ENCODE measurements around the gene SLIT1.

Gene SLIT1

GRCh38 chr10:97175586-97175985 is 10.2 kb downstream of the SLIT1 start:
- TF ChIP-seq, protein P1, sequence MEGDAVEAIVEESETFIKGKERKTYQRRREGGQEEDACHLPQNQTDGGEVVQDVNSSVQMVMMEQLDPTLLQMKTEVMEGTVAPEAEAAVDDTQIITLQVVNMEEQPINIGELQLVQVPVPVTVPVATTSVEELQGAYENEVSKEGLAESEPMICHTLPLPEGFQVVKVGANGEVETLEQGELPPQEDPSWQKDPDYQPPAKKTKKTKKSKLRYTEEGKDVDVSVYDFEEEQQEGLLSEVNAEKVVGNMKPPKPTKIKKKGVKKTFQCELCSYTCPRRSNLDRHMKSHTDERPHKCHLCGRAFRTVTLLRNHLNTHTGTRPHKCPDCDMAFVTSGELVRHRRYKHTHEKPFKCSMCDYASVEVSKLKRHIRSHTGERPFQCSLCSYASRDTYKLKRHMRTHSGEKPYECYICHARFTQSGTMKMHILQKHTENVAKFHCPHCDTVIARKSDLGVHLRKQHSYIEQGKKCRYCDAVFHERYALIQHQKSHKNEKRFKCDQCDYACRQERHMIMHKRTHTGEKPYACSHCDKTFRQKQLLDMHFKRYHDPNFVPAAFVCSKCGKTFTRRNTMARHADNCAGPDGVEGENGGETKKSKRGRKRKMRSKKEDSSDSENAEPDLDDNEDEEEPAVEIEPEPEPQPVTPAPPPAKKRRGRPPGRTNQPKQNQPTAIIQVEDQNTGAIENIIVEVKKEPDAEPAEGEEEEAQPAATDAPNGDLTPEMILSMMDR (IDR thresholded peaks at IDR 0.05; ENCODE audit: insufficient read depth, low read depth, low read length, missing control alignments): no peak
- DNase-seq (ENCODE audit: low read depth): no peak
- no peak overlapping the region for H3K4me3 ChIP-seq (ENCODE audit: low read depth, low read length)

- TF ChIP-seq, protein P1 (IDR thresholded peaks at IDR 0.05; ENCODE audit: insufficient read depth, low read depth, low read length, missing control alignments): no peak
- H3K4me3 ChIP-seq (ENCODE audit: low read depth, low read length): no peak overlapping the region
- no peak for DNase-seq (ENCODE audit: low read depth)
These were observed 10.8 kb downstream of the SLIT1 start for GRCh38 chr10:97174941-97175340.

- TF ChIP-seq, protein P1 (IDR thresholded peaks at IDR 0.05; ENCODE audit: insufficient read depth, low read depth, low read length, missing control alignments): no peak
- no peak overlapping the region for H3K4me3 ChIP-seq (ENCODE audit: low read depth, low read length)
- DNase-seq (ENCODE audit: low read depth): no peak
These were observed 11.4 kb downstream of the SLIT1 start for GRCh38 chr10:97174276-97174775.

DNA sequence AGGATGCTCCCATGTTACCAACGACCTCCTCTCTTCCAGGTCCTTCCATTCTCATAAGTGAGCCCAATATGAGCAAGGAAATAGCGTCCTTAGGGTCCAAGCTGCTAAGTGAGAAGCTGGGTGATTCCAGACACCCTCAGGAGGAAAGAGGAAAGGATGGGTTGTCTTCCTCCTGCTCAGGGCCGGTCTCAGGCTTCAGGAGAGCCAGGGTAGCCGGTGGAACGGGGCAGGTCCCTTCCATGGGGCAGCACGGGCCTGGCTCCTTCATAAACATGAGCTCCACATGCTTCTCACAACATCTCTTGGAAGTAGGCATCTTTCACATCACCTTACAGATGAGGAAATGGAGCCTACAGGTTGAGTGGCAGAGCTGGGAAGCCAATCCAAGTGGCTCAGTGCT is 12.7 kb downstream of the SLIT1 start:
- TF ChIP-seq, protein P1 (IDR thresholded peaks at IDR 0.05; ENCODE audit: insufficient read depth, low read depth, low read length, missing control alignments): no peak
- no peak for DNase-seq (ENCODE audit: low read depth)
- H3K4me3 ChIP-seq (ENCODE audit: low read depth, low read length): no peak overlapping the region

DNA sequence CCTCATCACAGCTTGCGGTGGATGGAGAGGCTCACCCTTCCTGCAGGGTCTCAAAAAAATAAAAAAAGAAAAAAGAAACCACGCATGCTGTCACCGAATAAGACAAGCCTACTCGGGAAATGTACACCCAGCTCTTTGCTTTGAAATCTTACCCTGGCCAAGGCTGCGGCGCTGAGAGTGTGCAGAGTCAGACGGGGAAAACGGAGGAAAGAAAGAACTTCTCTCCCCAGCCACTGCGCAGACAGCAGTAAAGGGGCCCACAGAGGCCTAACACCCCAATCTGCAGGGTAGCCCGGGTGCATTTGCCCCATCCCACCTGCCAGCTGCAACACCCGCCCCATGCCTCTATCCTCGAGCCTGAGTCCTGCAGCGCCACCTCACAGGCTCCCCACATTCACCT is 14.8 kb downstream of the SLIT1 start:
- H3K4me3 ChIP-seq (ENCODE audit: low read depth, low read length): no peak overlapping the region
- DNase-seq (ENCODE audit: low read depth): no peak
- TF ChIP-seq, protein P1 (IDR thresholded peaks at IDR 0.05; ENCODE audit: insufficient read depth, low read depth, low read length, missing control alignments): no peak

GRCh38 chr10:97169911-97170693 is 15.7 kb downstream of the SLIT1 start:
- H3K4me3 ChIP-seq (ENCODE audit: low read depth, low read length): no peak overlapping the region
- no peak for DNase-seq (ENCODE audit: low read depth)
- TF ChIP-seq, protein P1 (IDR thresholded peaks at IDR 0.05; ENCODE audit: insufficient read depth, low read depth, low read length, missing control alignments): no peak

DNA sequence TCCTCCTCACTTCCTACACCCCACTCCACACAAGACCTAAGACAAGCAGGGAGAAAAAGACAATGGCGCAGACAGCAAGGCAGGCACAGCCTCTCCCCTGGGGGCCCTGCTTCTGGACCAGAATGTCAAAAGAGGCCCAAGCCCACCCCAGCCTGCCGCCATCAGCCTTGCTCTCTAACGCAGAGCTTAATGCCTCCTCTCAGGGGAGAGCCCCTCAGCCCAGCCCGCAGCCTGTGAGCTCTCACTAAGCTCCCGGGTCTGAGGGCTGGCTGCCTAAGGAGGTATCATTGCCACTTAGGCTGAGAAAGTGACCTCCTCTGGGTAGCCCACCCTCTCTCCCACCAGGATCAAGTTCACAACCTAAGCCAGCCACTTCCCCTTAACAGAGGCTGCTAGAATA is 16.7 kb downstream of the SLIT1 start:
- no peak overlapping the region for H3K4me3 ChIP-seq (ENCODE audit: low read depth, low read length)
- TF ChIP-seq, protein P1 (IDR thresholded peaks at IDR 0.05; ENCODE audit: insufficient read depth, low read depth, low read length, missing control alignments): no peak
- no peak for DNase-seq (ENCODE audit: low read depth)

All from GM12865 (cell line).